ENCODE data around the gene ZNF628.

Gene ZNF628

DNA sequence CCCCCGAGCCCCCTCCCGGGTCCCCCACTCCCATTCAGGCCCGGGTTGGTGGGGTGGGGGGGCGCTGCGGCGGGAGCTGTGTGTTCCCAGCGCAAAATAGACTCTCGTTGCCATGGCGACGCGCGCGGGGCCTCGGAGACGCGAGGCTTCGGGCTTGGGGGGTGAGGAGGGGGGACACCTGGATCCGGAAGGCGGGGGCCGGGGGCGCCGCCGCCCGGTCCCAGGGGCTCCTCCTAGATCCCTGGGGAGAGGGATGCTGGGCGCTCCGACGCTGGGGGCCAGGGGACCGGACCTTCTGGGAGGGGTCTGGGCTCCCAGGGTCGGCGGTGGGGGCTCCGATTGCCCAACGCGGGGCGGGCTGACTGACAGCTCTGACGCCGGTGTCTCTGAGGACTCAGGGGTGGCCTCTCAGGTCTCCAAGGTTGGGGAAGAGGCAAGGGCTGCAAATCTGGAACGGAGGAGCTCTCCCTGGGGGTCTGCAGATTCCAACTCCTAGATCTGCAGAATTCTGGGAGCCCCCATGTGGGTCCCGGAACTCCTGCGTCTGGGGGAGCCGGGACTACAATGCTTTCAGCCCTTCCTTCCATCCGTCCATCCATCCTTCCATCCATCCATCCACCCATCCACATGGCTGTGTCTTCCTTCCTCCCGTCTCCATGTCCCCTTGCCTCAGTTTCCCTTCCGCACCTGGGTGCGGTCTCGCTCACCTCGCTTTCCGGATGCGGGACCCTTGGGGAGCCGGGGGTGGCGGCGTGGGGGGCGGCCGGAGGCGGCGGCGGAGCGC is 24.3 kb upstream of the ZNF628 start (continued):
- TF ChIP-seq, protein P1, sequence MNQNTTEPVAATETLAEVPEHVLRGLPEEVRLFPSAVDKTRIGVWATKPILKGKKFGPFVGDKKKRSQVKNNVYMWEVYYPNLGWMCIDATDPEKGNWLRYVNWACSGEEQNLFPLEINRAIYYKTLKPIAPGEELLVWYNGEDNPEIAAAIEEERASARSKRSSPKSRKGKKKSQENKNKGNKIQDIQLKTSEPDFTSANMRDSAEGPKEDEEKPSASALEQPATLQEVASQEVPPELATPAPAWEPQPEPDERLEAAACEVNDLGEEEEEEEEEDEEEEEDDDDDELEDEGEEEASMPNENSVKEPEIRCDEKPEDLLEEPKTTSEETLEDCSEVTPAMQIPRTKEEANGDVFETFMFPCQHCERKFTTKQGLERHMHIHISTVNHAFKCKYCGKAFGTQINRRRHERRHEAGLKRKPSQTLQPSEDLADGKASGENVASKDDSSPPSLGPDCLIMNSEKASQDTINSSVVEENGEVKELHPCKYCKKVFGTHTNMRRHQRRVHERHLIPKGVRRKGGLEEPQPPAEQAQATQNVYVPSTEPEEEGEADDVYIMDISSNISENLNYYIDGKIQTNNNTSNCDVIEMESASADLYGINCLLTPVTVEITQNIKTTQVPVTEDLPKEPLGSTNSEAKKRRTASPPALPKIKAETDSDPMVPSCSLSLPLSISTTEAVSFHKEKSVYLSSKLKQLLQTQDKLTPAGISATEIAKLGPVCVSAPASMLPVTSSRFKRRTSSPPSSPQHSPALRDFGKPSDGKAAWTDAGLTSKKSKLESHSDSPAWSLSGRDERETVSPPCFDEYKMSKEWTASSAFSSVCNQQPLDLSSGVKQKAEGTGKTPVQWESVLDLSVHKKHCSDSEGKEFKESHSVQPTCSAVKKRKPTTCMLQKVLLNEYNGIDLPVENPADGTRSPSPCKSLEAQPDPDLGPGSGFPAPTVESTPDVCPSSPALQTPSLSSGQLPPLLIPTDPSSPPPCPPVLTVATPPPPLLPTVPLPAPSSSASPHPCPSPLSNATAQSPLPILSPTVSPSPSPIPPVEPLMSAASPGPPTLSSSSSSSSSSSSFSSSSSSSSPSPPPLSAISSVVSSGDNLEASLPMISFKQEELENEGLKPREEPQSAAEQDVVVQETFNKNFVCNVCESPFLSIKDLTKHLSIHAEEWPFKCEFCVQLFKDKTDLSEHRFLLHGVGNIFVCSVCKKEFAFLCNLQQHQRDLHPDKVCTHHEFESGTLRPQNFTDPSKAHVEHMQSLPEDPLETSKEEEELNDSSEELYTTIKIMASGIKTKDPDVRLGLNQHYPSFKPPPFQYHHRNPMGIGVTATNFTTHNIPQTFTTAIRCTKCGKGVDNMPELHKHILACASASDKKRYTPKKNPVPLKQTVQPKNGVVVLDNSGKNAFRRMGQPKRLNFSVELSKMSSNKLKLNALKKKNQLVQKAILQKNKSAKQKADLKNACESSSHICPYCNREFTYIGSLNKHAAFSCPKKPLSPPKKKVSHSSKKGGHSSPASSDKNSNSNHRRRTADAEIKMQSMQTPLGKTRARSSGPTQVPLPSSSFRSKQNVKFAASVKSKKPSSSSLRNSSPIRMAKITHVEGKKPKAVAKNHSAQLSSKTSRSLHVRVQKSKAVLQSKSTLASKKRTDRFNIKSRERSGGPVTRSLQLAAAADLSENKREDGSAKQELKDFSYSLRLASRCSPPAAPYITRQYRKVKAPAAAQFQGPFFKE (tag by site-specific recombination; IDR thresholded peaks at IDR 0.05; ENCODE audit: borderline replicate concordance), result no peak
- TF ChIP-seq ZNF324 (tag by site-specific recombination; IDR thresholded peaks at IDR 0.05) (no peak), ZNF404 (tag by site-specific recombination; IDR thresholded peaks at IDR 0.05) (no peak), ZNF416 (tag by site-specific recombination; IDR thresholded peaks at IDR 0.05) (no peak), ZNF830 (tag by site-specific recombination; IDR thresholded peaks at IDR 0.05; ENCODE audit: low read depth) (no peak), ZNF266 (tag by site-specific recombination; IDR thresholded peaks at IDR 0.05; ENCODE audit: low read depth) (no peak), ZNF585B (tag by site-specific recombination; IDR thresholded peaks at IDR 0.05) (no peak), ZNF248 (tag by site-specific recombination; IDR thresholded peaks at IDR 0.05) (no peak), ZNF214 (tag by site-specific recombination; IDR thresholded peaks at IDR 0.05; ENCODE audit: borderline replicate concordance) (no peak), ZFHX2 (tag by site-specific recombination; conservative IDR thresholded peaks at IDR 0.05) (no peak), ZNF2 (tag by site-specific recombination; IDR thresholded peaks at IDR 0.05) (no peak), GLIS1 (tag by site-specific recombination; IDR thresholded peaks at IDR 0.05) (peak; percentile 53), ZNF302 (tag by site-specific recombination; IDR thresholded peaks at IDR 0.05; ENCODE audit: low read depth) (no peak)
- TF ChIP-seq, protein P2, sequence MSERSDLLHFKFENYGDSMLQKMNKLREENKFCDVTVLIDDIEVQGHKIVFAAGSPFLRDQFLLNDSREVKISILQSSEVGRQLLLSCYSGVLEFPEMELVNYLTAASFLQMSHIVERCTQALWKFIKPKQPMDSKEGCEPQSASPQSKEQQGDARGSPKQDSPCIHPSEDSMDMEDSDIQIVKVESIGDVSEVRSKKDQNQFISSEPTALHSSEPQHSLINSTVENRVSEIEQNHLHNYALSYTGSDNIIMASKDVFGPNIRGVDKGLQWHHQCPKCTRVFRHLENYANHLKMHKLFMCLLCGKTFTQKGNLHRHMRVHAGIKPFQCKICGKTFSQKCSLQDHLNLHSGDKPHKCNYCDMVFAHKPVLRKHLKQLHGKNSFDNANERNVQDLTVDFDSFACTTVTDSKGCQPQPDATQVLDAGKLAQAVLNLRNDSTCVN (tag by site-specific recombination; optimal IDR thresholded peaks at IDR 0.05), result no peak
- TF ChIP-seq, protein P3, sequence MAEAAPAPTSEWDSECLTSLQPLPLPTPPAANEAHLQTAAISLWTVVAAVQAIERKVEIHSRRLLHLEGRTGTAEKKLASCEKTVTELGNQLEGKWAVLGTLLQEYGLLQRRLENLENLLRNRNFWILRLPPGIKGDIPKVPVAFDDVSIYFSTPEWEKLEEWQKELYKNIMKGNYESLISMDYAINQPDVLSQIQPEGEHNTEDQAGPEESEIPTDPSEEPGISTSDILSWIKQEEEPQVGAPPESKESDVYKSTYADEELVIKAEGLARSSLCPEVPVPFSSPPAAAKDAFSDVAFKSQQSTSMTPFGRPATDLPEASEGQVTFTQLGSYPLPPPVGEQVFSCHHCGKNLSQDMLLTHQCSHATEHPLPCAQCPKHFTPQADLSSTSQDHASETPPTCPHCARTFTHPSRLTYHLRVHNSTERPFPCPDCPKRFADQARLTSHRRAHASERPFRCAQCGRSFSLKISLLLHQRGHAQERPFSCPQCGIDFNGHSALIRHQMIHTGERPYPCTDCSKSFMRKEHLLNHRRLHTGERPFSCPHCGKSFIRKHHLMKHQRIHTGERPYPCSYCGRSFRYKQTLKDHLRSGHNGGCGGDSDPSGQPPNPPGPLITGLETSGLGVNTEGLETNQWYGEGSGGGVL (tag by site-specific recombination; IDR thresholded peaks at IDR 0.05), result peak; percentile 66; the same call in 1 of the 2 replicates

DNA sequence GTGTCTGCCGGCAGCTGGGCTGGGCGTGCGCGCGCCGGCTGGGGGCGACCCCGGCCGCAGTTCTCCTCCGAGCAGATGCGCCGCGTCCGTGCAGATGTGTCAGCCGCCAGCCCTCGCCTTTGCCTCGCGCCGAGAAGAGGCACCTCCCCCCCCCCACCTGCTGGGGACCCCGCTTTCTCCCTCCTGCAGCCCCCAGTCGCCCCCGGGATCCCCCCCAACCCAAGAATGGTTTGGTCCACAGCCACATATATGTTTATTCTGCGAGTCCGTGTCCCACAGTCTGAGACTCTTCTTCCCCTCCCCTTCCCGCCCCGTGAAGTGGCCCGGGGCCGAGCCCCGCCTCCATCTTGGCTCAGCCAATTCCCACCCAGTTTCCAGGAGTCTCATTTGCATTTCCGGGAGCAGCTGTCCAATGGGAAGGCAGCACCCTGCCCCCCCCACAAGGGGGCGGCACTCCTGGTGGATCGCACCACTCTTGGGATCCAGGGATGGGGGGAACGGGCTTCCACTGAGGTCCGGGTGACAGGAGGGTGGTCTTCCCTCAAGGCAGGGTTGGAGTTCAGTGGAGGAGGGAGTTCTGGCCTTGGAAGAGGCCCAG is 23.6 kb upstream of the ZNF628 start:
- Histone ChIP-seq H3K9me3 (ENCODE audit: control insufficient read depth, insufficient read depth, low read depth, low read length) (no peaks in the 10 kb centered on the region), H3K36me3 (ENCODE audit: control insufficient read depth in 2 of 2, insufficient read depth in 1 of 2, low read length in 2 of 2) (no peaks in the 10 kb centered on the region), H3K4me3 (ENCODE audit: low read depth, low read length) (no peak overlapping the region), H3K27ac (ENCODE audit: extremely low read depth, low read depth, low read length) (no peak overlapping the region), H3K4me1 (ENCODE audit: control insufficient read depth, insufficient read depth, low read length) (no peaks in the 10 kb centered on the region)
- ChIA-PET POLR2A (interaction anchor here (0.6 to 1.4 kb wide), 4 partner anchors 9 to 193 kb away, joined by 3 to 6 read pairs (median 4); partner anchors contain the start of genes ISOC2, UBE2S and ZNF628), CTCF (interaction anchor here (0.5 to 3.2 kb wide), 15 partner anchors 8 to 365 kb away, joined by 3 to 19 read pairs (median 4); no protein-coding TSS in a partner anchor)
- no peak for TF ChIP-seq ZNF510 (tag by site-specific recombination; IDR thresholded peaks at IDR 0.05; ENCODE audit: insufficient replicate concordance)
- TF ChIP-seq ZNF561 (tag by site-specific recombination; IDR thresholded peaks at IDR 0.05; ENCODE audit: borderline replicate concordance), result no peak
- no peak for TF ChIP-seq ZNF157 (tag by site-specific recombination; IDR thresholded peaks at IDR 0.05)
- TF ChIP-seq, protein P4, sequence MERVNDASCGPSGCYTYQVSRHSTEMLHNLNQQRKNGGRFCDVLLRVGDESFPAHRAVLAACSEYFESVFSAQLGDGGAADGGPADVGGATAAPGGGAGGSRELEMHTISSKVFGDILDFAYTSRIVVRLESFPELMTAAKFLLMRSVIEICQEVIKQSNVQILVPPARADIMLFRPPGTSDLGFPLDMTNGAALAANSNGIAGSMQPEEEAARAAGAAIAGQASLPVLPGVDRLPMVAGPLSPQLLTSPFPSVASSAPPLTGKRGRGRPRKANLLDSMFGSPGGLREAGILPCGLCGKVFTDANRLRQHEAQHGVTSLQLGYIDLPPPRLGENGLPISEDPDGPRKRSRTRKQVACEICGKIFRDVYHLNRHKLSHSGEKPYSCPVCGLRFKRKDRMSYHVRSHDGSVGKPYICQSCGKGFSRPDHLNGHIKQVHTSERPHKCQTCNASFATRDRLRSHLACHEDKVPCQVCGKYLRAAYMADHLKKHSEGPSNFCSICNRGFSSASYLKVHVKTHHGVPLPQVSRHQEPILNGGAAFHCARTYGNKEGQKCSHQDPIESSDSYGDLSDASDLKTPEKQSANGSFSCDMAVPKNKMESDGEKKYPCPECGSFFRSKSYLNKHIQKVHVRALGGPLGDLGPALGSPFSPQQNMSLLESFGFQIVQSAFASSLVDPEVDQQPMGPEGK (tag by site-specific recombination; IDR thresholded peaks at IDR 0.05), result peak; percentile 56
- no peak for TF ChIP-seq ZXDB (tag by site-specific recombination; IDR thresholded peaks at IDR 0.05)
- no peak for TF ChIP-seq ZNF747 (tag by site-specific recombination; IDR thresholded peaks at IDR 0.05)
- no peak for TF ChIP-seq ZFP41 (tag by site-specific recombination; IDR thresholded peaks at IDR 0.05; ENCODE audit: borderline replicate concordance)
- TF ChIP-seq ZNF837 (tag by site-specific recombination; IDR thresholded peaks at IDR 0.05), result no peak

Data from HEK293 (cell line).